IgD-negative memory B cell (primary cell): ENCODE data around the gene SNX20. TPM values are rescaled to one million over a fixed set of nuclear protein-coding genes. Genes with fewer than 3 reads are reported as not detected.

Source experiments
- H3K27ac Mint-ChIP-seq, 3 donors: one replicate each; pipeline ENCODE4 v1.8.0; 2020 to 2022; ENCODE audit warnings: mild to moderate bottlenecking in 3 of 3, mixed read lengths in 3 of 3, moderate library complexity in 1 of 3
- H3K27me3 Mint-ChIP-seq: one replicate; pipeline ENCODE4 v1.8.0; 2021; ENCODE audit warnings: mixed read lengths
- H3K36me3 Mint-ChIP-seq: one replicate; pipeline ENCODE4 v1.8.0; 2020; ENCODE audit warnings: mild to moderate bottlenecking, mixed read lengths
- H3K4me1 Mint-ChIP-seq, 3 donors: one replicate each; pipeline ENCODE4 v1.8.0; 2020 to 2022; ENCODE audit warnings: mixed read lengths in 3 of 3, mild to moderate bottlenecking in 1 of 3
- H3K4me3 Mint-ChIP-seq, 4 donors: one replicate each; pipeline ENCODE4 v1.8.0; 2020 to 2022; ENCODE audit warnings: mild to moderate bottlenecking in 4 of 4, mixed read lengths in 4 of 4, moderate library complexity in 3 of 4
- H3K9me3 Mint-ChIP-seq, 3 donors: one replicate each; pipeline ENCODE4 v1.8.0; 2020 to 2021; ENCODE audit warnings: mixed read lengths in 3 of 3, mild to moderate bottlenecking in 1 of 3
- polyA plus RNA-seq: library from polyadenylated mRNA; unstranded; fragments of 300-500 nt; fragmentation: Illumina TruSeq; gene quantifications from one replicate; pipeline ENCODE4 v1.2.3, GENCODE V29; 2021

Gene SNX20
- polyA plus RNA-seq, 1 donor from 2014 or later, result 44.6 TPM

DNA sequence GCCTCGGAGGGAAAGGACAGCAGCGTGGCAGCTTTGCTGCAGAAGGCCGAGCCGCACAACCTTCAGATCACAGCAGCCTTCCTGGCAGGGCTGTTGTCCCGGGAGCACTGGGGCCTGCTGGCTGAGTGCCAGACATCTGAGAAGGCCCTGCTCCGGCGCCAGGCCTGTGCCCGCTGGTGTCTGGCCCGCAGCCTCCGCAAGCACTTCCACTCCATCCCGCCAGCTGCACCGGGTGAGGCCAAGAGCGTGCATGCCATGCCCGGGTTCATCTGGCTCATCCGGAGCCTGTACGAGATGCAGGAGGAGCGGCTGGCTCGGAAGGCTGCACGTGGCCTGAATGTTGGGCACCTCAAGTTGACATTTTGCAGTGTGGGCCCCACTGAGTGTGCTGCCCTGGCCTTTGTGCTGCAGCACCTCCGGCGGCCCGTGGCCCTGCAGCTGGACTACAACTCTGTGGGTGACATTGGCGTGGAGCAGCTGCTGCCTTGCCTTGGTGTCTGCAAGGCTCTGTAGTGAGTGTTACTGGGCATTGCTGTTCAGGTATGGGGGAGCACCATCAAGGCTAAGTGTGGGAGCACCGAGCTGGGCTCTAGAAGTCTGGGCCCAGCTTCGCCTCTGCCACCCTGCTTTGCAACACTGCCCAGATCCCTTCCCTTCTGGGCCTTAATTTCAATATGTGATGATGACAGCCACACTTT lies 30.9 kb upstream of the SNX20 start:
- H3K9me3 Mint-ChIP-seq, result no peaks in the 10 kb centered on the region
- H3K27me3 Mint-ChIP-seq, result no peaks in the 10 kb centered on the region
- H3K27ac Mint-ChIP-seq, result no peak overlapping the region
- no peak overlapping the region for H3K4me3 Mint-ChIP-seq
- H3K4me1 Mint-ChIP-seq, result peaks cover 18 to 21% (median 19%) of the 10 kb centered on the region in 3 donors
- no peaks in the 10 kb centered on the region for H3K36me3 Mint-ChIP-seq

DNA sequence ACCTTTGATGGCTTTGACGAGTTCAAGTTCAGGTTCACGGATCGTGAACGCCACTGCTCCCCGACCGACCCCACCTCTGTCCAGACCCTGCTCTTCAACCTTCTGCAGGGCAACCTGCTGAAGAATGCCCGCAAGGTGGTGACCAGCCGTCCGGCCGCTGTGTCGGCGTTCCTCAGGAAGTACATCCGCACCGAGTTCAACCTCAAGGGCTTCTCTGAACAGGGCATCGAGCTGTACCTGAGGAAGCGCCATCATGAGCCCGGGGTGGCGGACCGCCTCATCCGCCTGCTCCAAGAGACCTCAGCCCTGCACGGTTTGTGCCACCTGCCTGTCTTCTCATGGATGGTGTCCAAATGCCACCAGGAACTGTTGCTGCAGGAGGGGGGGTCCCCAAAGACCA lies 29.9 kb upstream of the SNX20 start:
- no peaks in the 10 kb centered on the region for H3K27me3 Mint-ChIP-seq
- H3K4me1 Mint-ChIP-seq, result peaks cover 18 to 21% (median 19%) of the 10 kb centered on the region in 3 donors
- no peak overlapping the region for H3K4me3 Mint-ChIP-seq
- no peak overlapping the region for H3K27ac Mint-ChIP-seq
- H3K9me3 Mint-ChIP-seq, result no peaks in the 10 kb centered on the region
- no peaks in the 10 kb centered on the region for H3K36me3 Mint-ChIP-seq

DNA sequence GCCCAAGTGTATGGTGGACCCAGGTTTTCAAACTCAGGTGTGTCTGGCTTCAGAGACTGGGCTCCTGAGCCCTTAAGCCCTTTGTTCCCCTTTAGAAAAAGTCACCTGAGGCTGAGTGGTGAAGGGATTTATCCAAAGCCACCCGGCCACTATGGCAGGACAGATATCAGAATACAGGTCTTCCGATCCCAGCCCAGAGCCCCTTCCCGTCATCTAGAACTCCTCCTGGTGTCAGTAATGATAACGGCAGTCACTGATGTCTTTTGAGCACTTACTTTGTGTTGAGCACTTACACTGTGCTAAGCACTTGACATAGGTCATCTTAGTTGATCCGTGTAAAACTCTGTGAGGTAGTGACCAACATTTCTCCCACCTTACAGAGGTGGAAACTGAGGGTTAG lies 28.9 kb upstream of the SNX20 start:
- H3K4me1 Mint-ChIP-seq, result peaks cover 18 to 19% (median 19%) of the 10 kb centered on the region in 3 donors
- H3K27me3 Mint-ChIP-seq, result no peaks in the 10 kb centered on the region
- H3K36me3 Mint-ChIP-seq, result peaks cover under 1% of the 10 kb centered on the region
- peak overlapping the region in 1 of 3 donors; percentile 11 for H3K27ac Mint-ChIP-seq
- peak overlapping the region in 1 of 4 donors; percentile 13 for H3K4me3 Mint-ChIP-seq
- H3K9me3 Mint-ChIP-seq, result peaks cover 2 to 8% (median 6%) of the 10 kb centered on the region in 3 donors

DNA sequence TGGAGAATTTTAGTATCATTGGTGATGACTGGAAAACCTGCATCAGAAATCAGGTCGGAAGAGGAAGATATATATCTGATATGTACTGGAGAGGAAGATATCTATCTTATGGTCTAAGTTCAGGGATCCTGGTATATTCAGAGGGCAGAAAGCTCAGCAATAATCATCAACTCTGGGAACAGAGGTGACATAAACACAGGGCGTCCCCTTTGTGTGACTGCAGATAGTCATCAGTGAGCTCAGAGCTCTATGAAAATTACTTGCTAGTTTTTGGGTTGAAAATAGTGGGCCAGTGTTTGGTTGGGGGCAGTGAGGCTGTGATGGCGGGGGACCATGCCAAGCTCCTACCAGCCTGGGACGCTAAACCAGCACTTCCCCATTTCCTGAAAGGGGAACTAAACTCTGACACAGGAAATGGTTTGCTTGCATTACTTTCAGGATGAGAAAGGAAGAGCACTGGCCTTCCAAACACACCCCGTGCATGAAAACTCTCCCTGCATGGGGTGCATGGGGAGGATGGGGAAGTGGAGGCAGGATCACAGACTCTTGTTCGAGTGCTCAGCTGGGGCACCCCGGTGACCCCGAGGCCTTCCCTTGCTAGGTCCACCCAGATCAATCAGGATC lies 28.1 kb upstream of the SNX20 start:
- H3K4me3 Mint-ChIP-seq, result no peak overlapping the region
- H3K9me3 Mint-ChIP-seq, result peaks cover 4 to 13% (median 11%) of the 10 kb centered on the region in 3 donors
- H3K27me3 Mint-ChIP-seq, result no peaks in the 10 kb centered on the region
- peaks cover 16 to 18% (median 18%) of the 10 kb centered on the region in 3 donors for H3K4me1 Mint-ChIP-seq
- no peak overlapping the region for H3K27ac Mint-ChIP-seq
- H3K36me3 Mint-ChIP-seq, result peaks cover 3% of the 10 kb centered on the region

DNA sequence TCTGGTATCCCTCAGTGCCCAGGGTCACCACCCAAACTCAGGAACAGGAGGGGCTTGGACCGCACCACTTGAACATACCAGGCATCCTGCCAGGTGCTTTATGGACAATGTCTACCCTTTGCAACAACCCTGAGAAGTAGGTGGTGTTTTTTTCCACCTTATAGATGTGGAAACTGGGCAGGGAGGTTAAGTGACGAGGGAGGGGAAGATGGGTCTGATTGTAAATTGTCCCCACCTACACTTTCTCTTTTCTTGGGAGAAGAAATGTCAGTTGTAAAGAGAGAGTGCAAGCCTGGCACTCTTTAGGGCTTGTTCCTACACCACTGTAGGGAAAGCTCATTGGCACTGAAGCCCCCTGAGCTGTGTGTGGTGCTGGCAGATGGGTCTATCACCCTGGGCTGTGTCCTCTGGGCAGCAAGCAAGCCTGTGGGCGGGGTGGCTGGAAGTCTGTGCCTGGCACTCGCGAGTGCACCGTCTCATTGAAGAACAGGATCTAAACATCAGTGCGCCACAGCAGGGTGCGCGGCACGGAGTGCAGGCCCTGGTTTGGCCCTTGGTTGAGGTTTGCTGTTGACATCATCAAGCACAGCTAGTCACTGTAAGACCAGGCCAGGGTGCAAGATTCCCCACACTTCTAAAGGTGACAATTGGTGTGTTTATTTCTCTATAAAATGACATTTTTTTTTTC lies 27.4 kb upstream of the SNX20 start:
- H3K4me1 Mint-ChIP-seq, result peaks cover 16 to 18% (median 18%) of the 10 kb centered on the region in 3 donors
- H3K27ac Mint-ChIP-seq, result peak overlapping the region in 1 of 3 donors; percentile 74
- H3K4me3 Mint-ChIP-seq, result peak overlapping the region in 1 of 4 donors; percentile 71
- peaks cover 7% of the 10 kb centered on the region for H3K36me3 Mint-ChIP-seq
- H3K9me3 Mint-ChIP-seq, result peaks cover 6 to 19% (median 15%) of the 10 kb centered on the region in 3 donors
- no peaks in the 10 kb centered on the region for H3K27me3 Mint-ChIP-seq

DNA sequence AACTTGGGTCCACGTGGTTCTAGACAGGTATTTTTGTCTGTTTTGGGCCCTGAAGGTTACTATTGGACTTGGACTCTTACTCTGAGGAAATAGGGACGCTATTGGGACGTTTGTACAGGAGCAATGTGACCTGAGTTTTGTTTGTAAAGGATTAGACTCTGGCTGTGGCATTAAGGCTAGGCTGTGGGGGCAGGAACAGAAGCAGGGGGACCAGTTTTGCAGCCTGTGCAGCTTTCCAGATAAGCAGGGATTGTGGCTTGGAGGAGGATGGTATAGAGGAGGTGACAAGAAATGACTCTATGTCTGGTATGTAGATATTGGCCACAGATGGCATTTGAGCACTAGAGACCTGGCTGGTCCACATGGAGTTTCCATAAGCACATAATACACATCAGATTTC lies 25.1 kb upstream of the SNX20 start:
- peaks cover 6 to 20% (median 15%) of the 10 kb centered on the region in 3 donors for H3K9me3 Mint-ChIP-seq
- peaks cover 13 to 18% (median 18%) of the 10 kb centered on the region in 3 donors for H3K4me1 Mint-ChIP-seq
- H3K27me3 Mint-ChIP-seq, result no peaks in the 10 kb centered on the region
- peaks cover 8% of the 10 kb centered on the region for H3K36me3 Mint-ChIP-seq
- H3K4me3 Mint-ChIP-seq, result no peak overlapping the region
- no peak overlapping the region for H3K27ac Mint-ChIP-seq

DNA sequence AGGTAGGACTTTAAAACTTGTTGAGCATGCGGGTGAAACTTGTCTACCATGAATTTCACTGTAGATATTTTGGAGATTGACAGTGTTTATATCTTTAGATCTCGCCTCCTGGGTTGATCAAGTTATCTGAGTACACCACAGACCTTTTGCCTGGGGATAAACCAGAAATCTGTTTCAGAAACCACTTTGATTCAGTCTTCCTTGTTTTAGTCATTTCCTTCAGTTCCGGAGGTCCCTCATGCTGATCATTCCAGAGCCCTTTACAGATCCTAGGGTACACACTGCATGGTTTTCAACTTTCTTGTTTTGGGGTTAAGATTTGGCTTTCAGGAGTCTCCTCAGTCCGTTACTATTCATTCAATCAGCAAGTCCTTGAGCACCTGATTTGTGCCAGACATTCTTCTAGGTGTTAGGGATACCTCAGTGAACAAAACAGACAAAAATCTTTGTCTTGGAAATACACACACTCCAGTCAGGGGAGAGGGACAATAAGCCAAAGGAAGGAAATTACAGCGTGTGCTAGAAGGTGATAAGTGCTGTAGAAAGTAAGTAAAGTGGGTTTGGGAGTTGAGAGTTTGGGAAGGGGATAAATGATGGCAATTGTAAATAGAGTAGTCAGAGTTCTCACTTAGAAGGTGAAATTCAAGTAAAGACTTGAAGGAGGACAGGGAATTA lies 24.5 kb upstream of the SNX20 start:
- H3K9me3 Mint-ChIP-seq, result peaks cover 6 to 20% (median 15%) of the 10 kb centered on the region in 3 donors
- H3K27me3 Mint-ChIP-seq, result no peaks in the 10 kb centered on the region
- H3K4me1 Mint-ChIP-seq, result peaks cover 13 to 18% (median 18%) of the 10 kb centered on the region in 3 donors
- no peak overlapping the region for H3K4me3 Mint-ChIP-seq
- no peak overlapping the region for H3K27ac Mint-ChIP-seq
- H3K36me3 Mint-ChIP-seq, result peaks cover 8% of the 10 kb centered on the region

DNA sequence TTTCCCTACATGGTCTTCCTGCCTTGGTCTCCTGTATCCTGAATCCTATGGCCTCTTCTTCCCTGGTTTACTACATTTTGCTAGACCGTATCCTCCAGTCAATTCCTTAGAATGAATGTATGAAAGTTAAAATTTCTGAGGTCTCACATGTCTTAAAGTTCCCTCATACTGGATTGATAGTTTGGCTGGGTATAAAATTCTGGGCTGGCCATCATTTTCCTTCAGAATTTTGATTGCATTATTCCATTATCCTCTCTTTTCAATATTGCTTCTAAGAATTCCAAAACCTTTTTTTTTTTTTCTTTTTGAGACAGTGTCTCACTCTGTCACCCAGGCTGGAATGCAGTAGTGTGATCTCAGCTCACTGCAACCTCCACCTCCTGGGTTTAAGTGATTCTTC lies 23.1 kb upstream of the SNX20 start:
- H3K4me3 Mint-ChIP-seq, result no peak overlapping the region
- peaks cover 8% of the 10 kb centered on the region for H3K36me3 Mint-ChIP-seq
- H3K9me3 Mint-ChIP-seq, result peaks cover 6 to 20% (median 15%) of the 10 kb centered on the region in 3 donors
- H3K4me1 Mint-ChIP-seq, result peaks cover 10 to 11% (median 11%) of the 10 kb centered on the region in 3 donors
- H3K27me3 Mint-ChIP-seq, result no peaks in the 10 kb centered on the region
- H3K27ac Mint-ChIP-seq, result no peak overlapping the region

DNA sequence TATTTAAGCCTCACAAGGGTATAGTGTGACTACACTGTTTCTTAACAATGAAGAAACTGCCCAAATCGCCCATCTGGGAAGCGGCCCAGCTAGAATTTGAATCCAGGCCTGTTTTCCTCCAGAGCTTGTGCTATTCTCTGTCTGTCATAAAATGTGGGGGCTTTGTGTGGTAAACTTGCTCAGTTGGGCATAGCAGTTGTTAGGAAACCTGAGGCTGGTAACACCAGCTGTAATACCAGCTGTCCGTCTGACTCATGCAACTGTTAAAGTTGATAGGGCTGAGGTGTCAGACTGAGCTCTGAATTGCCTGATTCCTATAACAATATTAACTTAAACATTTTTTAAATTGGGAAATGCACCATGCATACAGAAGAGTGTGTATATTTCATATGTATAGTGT lies 21.6 kb upstream of the SNX20 start:
- no peaks in the 10 kb centered on the region for H3K27me3 Mint-ChIP-seq
- peaks cover 17 to 22% (median 19%) of the 10 kb centered on the region in 3 donors for H3K4me1 Mint-ChIP-seq
- H3K9me3 Mint-ChIP-seq, result peaks cover 6 to 20% (median 15%) of the 10 kb centered on the region in 3 donors
- peaks cover 8% of the 10 kb centered on the region for H3K36me3 Mint-ChIP-seq
- H3K27ac Mint-ChIP-seq, result no peak overlapping the region
- H3K4me3 Mint-ChIP-seq, result no peak overlapping the region

DNA sequence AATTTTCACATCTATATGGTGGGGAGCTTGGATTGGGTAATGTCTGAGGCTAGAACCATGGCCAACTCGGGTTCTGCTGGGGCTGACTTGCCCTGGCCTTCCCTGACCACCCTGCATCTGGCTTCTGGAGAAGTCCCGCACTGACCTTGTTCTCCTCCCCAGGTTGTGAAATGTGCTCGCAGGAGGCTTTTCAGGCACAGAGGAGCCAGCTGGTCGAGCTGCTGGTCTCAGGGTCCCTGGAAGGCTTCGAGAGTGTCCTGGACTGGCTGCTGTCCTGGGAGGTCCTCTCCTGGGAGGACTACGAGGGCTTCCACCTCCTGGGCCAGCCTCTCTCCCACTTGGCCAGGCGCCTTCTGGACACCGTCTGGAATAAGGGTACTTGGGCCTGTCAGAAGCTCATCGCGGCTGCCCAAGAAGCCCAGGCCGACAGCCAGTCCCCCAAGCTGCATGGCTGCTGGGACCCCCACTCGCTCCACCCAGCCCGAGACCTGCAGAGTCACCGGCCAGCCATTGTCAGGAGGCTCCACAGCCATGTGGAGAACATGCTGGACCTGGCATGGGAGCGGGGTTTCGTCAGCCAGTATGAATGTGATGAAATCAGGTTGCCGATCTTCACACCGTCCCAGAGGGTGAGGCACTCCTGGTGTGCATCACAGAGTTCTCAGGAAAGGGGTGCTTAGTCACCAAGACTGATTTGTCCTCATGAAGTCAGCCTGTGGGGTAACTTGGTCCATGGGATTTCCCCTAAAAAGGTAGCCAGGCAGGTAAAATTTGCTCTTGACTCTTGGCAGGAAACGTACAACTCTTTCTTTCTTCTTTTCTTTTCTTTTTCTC lies 18.4 kb upstream of the SNX20 start:
- Mint-ChIP-seq H3K36me3 (peaks cover 5% of the 10 kb centered on the region), H3K27me3 (no peaks in the 10 kb centered on the region), H3K4me3 (peak overlapping the region in 1 of 4 donors; percentile 56), H3K4me1 (peaks cover 26 to 43% (median 35%) of the 10 kb centered on the region in 3 donors), H3K9me3 (peaks cover 2 to 8% (median 6%) of the 10 kb centered on the region in 3 donors), H3K27ac (peak overlapping the region in 2 of 3 donors; percentile 58 to 71)

DNA sequence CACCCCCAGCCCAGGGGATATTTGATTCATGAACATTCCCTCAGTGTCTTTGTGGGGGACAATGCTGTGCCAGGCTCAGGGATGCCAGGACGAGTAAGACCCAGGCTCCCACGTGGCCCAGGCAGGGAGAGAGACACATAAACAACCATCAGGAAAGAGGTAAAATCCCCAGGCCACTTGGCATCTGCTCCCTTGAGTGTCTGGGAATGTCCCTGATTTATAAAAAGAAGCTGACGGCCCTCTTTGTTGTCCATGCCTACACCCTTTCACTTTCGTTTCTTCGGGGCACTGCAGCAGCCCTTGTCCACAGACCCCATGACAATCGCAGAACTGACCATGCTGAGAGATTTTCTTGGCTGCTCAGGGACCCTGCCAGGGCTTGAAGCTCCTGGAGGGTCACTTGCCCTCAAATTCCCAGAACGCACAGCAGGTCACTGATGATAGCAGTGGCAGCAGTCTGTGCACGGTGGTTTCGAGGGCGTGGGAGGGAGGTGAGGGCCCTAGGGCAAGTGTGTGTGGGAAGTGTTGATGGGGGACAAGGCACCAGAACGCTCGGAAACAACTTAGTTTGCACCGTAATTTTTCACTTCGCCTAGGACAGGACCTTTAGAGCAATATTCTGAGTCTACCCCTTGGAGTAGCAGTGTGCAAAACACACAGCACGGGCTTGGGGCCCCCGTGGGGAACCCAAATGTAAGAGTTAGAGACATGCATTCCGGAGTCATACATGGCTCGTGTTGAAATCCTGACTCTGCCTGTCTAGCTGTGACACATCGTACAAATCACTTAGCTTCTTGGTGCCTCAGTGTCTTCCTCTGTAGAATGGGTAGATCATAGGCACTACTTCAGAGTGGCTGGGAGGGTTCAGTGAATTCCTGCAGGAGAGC lies 17.0 kb upstream of the SNX20 start:
- peaks cover 35 to 51% (median 41%) of the 10 kb centered on the region in 3 donors for H3K4me1 Mint-ChIP-seq
- peak overlapping the region; percentile 84 to 96 (median 91) for H3K4me3 Mint-ChIP-seq
- H3K27me3 Mint-ChIP-seq, result no peaks in the 10 kb centered on the region
- peaks cover 0 to 2% (median 0%) of the 10 kb centered on the region in 3 donors for H3K9me3 Mint-ChIP-seq
- peak overlapping the region; percentile 71 to 91 (median 87) for H3K27ac Mint-ChIP-seq
- H3K36me3 Mint-ChIP-seq, result peaks cover 1% of the 10 kb centered on the region

DNA sequence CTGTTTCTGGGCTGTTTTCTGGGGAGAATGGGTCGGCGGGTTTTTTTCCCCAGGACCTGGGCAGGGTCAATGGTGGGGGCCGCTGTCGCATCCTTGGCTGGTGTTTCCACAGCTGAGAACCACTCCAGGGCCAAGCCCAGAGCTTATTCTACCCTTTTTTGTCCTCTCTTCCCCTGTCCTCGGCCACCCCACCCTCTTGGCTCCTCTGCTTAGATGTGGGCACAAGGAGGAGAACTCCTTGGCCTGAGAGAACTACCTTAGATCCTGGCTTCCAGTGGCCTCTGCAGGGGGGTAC lies 16.3 kb upstream of the SNX20 start:
- peak overlapping the region; percentile 84 to 96 (median 91) for H3K4me3 Mint-ChIP-seq
- H3K27ac Mint-ChIP-seq, result peak overlapping the region; percentile 71 to 91 (median 87)
- peaks cover 1% of the 10 kb centered on the region for H3K36me3 Mint-ChIP-seq
- no peaks in the 10 kb centered on the region for H3K27me3 Mint-ChIP-seq
- peaks cover 35 to 51% (median 44%) of the 10 kb centered on the region in 3 donors for H3K4me1 Mint-ChIP-seq
- peaks cover 0 to 2% (median 0%) of the 10 kb centered on the region in 3 donors for H3K9me3 Mint-ChIP-seq
